ENCODE data around the gene TSGA10IP. TPM values are rescaled to one million over a fixed set of nuclear protein-coding genes. Genes with fewer than 3 reads are reported as not detected.

TSGA10IP gene
- total RNA-seq, 1 experiment from 2014 or later: not detected

GRCh38 chr11:65972116-65972515 lies 26.8 kb downstream of the TSGA10IP start:
- DNase-seq (ENCODE audit: low read depth, low spot score) (no peak), ATAC-seq (no peak)
- CTCF ChIA-PET: interaction anchor here (0.9 kb wide), 1 partner anchor 112 kb away, joined by 3 read pairs; the partner anchor contains the start of gene MUS81
- Histone ChIP-seq H3K79me2 (ENCODE audit: insufficient read depth, low read length) (peaks cover 4% of the 10 kb centered on the region; the same call in 1 of the 2 replicates), H2AFZ (ENCODE audit: low read depth, low read length, poor library complexity, severe bottlenecking) (no peak overlapping the region), H3K9ac (ENCODE audit: low read length) (no peak overlapping the region), H3K4me3 (replicated peaks in 1 of 2; ENCODE audit: low read depth in 1 of 2, low read length in 2 of 2) (no peak overlapping the region), H3K9me2 (ENCODE audit: insufficient read depth) (no peaks in the 10 kb centered on the region), H3K9me3 (ENCODE audit: control insufficient read depth in 1 of 2, insufficient read depth in 1 of 2, low read depth in 1 of 2, low read length in 2 of 2) (no peaks in the 10 kb centered on the region), H3K4me2 (ENCODE audit: low read length) (no peak overlapping the region), H3K27ac (ENCODE audit: low read depth, low read length) (no peak overlapping the region; the same call in 1 of the 2 replicates), H4K20me1 (ENCODE audit: insufficient read depth) (no peaks in the 10 kb centered on the region), H3K27me3 (ENCODE audit: insufficient read depth, low read length) (no peaks in the 10 kb centered on the region), H3K36me3 (ENCODE audit: control insufficient read depth in 1 of 2, insufficient read depth in 2 of 2, low read length in 2 of 2) (peaks cover 14 to 19% of the 10 kb centered on the region in 2 experiments; a peak in 3 of 4 replicates), H3K4me1 (ENCODE audit: control insufficient read depth in 1 of 2, insufficient read depth in 2 of 2, low read length in 2 of 2) (no peaks in the 10 kb centered on the region)
- intact Hi-C loops (cut with micrococcal nuclease): no loop called here
- no TSS peak for BruUV-seq (replicated peaks)
- POLR2A ChIA-PET: interaction anchor here (1.1 kb wide), 1 partner anchor 83 kb away, joined by 5 read pairs; no protein-coding TSS in a partner anchor
- TF ChIP-seq, protein P1, sequence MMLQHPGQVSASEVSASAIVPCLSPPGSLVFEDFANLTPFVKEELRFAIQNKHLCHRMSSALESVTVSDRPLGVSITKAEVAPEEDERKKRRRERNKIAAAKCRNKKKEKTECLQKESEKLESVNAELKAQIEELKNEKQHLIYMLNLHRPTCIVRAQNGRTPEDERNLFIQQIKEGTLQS (IDR thresholded peaks at IDR 0.05): no peak
- no peak for TF ChIP-seq ZFX (IDR thresholded peaks at IDR 0.05)
- no peak for TF ChIP-seq ELF1 (IDR thresholded peaks at IDR 0.05; ENCODE audit: borderline replicate concordance, low read depth)
- TF ChIP-seq REST (IDR thresholded peaks at IDR 0.05; ENCODE audit: low read depth): no peak
- no peak for TF ChIP-seq SRF (IDR thresholded peaks at IDR 0.05; ENCODE audit: low read depth)
- no peak for TF ChIP-seq SIN3A (IDR thresholded peaks at IDR 0.05; ENCODE audit: low read depth)
- no peak for TF ChIP-seq EZH2phosphoT487 (IDR thresholded peaks at IDR 0.05; ENCODE audit: borderline replicate concordance)
- RAD21 ChIA-PET (ENCODE audit: low non-redundant PET in 1 of 2, low total read pairs in 2 of 2, uncharacterized antibody in 2 of 2, unreplicated experiment in 2 of 2): no interaction called here
